ENCODE data around the gene DNAJC22. TPM values are rescaled to one million over a fixed set of nuclear protein-coding genes. Genes with fewer than 3 reads are reported as not detected.
A peak's percentile ranks its signal among the peaks of the same experiment; 100 is the strongest.

Gene DNAJC22
- total and polyA plus RNA-seq, 2 of the 13 experiments (the other 11 are each of a cell fraction or from before 2014, with no cell fraction given) = 25.2 to 31.7 TPM

- no peak for TF ChIP-seq DZIP1 (CRISPR knock-in tag; IDR thresholded peaks at IDR 0.05)
- peak; percentile 53; the same call in 1 of the 2 replicates for TF ChIP-seq ZNF263 (CRISPR knock-in tag; IDR thresholded peaks at IDR 0.05)
- TF ChIP-seq TBX2 (CRISPR knock-in tag; IDR thresholded peaks at IDR 0.05; ENCODE audit: borderline replicate concordance) = 0 out of 2 replicates have a peak, but pooled peaks have one; percentile 11
- no peak for TF ChIP-seq KDM4B (CRISPR knock-in tag; IDR thresholded peaks at IDR 0.05)
- TF ChIP-seq HNF1A (IDR thresholded peaks at IDR 0.05; ENCODE audit: low read depth) = no peak
- no peak for TF ChIP-seq HNF1A (CRISPR knock-in tag; IDR thresholded peaks at IDR 0.05; ENCODE audit: borderline replicate concordance)
- TF ChIP-seq ZNF331 (CRISPR knock-in tag; IDR thresholded peaks at IDR 0.05) = no peak; the same call in 1 of the 2 replicates
- TF ChIP-seq HMGXB4 (CRISPR knock-in tag; IDR thresholded peaks at IDR 0.05; ENCODE audit: borderline replicate concordance in 1 of 2, low read depth in 1 of 2) = peak; percentile 31 to 79; a peak in 3 of 4 replicates
- peak; percentile 53 for TF ChIP-seq TFDP2 (CRISPR knock-in tag; IDR thresholded peaks at IDR 0.05)
- TF ChIP-seq ZNF446 (CRISPR knock-in tag; IDR thresholded peaks at IDR 0.05) = no peak
- TF ChIP-seq SRY (CRISPR knock-in tag; IDR thresholded peaks at IDR 0.05) = no peak
- TF ChIP-seq UBTF (CRISPR knock-in tag; IDR thresholded peaks at IDR 0.05) = peak; percentile 41; the same call in 1 of the 2 replicates
- TF ChIP-seq KMT2B (CRISPR knock-in tag; IDR thresholded peaks at IDR 0.05) = no peak
- no peak for TF ChIP-seq SP1 (IDR thresholded peaks at IDR 0.05)
- peak; percentile 75 for TF ChIP-seq SP1 (CRISPR knock-in tag; IDR thresholded peaks at IDR 0.05)
- 0 out of 2 replicates have a peak, but pooled peaks have one; percentile 65 for TF ChIP-seq ZNF12 (CRISPR knock-in tag; IDR thresholded peaks at IDR 0.05)
Observed at GRCh38 chr12:49336645-49337584, 9.8 kb upstream of the DNAJC22 start, which contains the start of gene C1QL4 (continued).
